ENCODE measurements around the gene PTGER2. TPM values are rescaled to one million over a fixed set of nuclear protein-coding genes. Genes with fewer than 3 reads are reported as not detected.
A peak's percentile ranks its signal among the peaks of the same experiment; 100 is the strongest.

Gene PTGER2
- polyA plus RNA-seq, 1 of the 3 experiments (the other 2 are of a cell fraction): 0.67 TPM

- Histone ChIP-seq H3K27ac (ENCODE audit: low read depth in 2 of 2, low read length in 1 of 2) (no peak within 1 kb of the TSS), H3K4me1 (ENCODE audit: control insufficient read depth in 1 of 2, insufficient read depth in 2 of 2, low read depth in 1 of 2, low read length in 1 of 2) (peaks cover 0 to 2% of the 10 kb centered on the region in 2 experiments; a peak in 1 of 4 replicates), H3K4me2 (peak within 1 kb of the TSS; percentile 65; the same call in 1 of the 2 replicates), H3K36me3 (replicated peaks in 1 of 2; ENCODE audit: control insufficient read depth in 1 of 2, insufficient read depth in 2 of 2, low read length in 1 of 2) (no peaks in the 10 kb centered on the region), H3F3A (replicated peaks; ENCODE audit: insufficient read depth) (no peaks in the 10 kb centered on the region), H3K4me3 (ENCODE audit: low read depth in 2 of 2, low read length in 1 of 2) (no peak within 1 kb of the TSS), H3K79me2 (ENCODE audit: insufficient read depth) (no peaks in the 10 kb centered on the region), H3K27me3 (ENCODE audit: insufficient read depth) (peaks cover 35% of the 10 kb centered on the region), H2AFZ (ENCODE audit: low read depth) (0 out of 2 replicates have a peak within 1 kb of the TSS, but pooled peaks have one; percentile 33), H3K9me3 (no peaks in the 10 kb centered on the region), H4K20me1 (ENCODE audit: insufficient read depth) (no peaks in the 10 kb centered on the region), H3K9me2 (no peaks in the 10 kb centered on the region), H3K9ac (no peak within 1 kb of the TSS)
- DNase-seq: peak; percentile 32
- 12% methylated on average over 37 of the region's 63 CpGs for WGBS (ENCODE audit: low lambda C conversion rate)
- ChIA-PET CTCF (interaction anchor here (0.9 kb wide), 1 partner anchor 14 kb away, joined by 3 read pairs; no protein-coding TSS in a partner anchor), POLR2A (no interaction called here)
- no peak for TF ChIP-seq MAX (IDR thresholded peaks at IDR 0.05; ENCODE audit: low read depth)
- TF ChIP-seq USF1 (IDR thresholded peaks at IDR 0.05; ENCODE audit: borderline replicate concordance, low read depth): no peak
- TF ChIP-seq JUND (IDR thresholded peaks at IDR 0.05): no peak
- TF ChIP-seq SIN3A (IDR thresholded peaks at IDR 0.05; ENCODE audit: borderline replicate concordance, low read depth, low read length): no peak
- TF ChIP-seq CTCF (IDR thresholded peaks at IDR 0.05): no peak
- no peak for TF ChIP-seq GABPA (IDR thresholded peaks at IDR 0.05; ENCODE audit: low read depth)
- no peak for TF ChIP-seq CHD2 (IDR thresholded peaks at IDR 0.05; ENCODE audit: low read length, partially characterized antibody)
- no peak for TF ChIP-seq ELF1 (IDR thresholded peaks at IDR 0.05)
- no peak for TF ChIP-seq RFX5 (IDR thresholded peaks at IDR 0.05; ENCODE audit: low read length)
These were observed 46.4 kb upstream of the PTGER2 start, which contains the start of gene PTGDR for GRCh38 chr14:52267501-52268278. Gene PTGDR (plus strand): TSS chr14:52267698. CDS start chr14:52267815, 117 bp downstream.

- H3K27me3 ChIP-seq (ENCODE audit: insufficient read depth): peaks cover 35% of the 10 kb centered on the region
- TF ChIP-seq PBX3 (IDR thresholded peaks at IDR 0.05): no peak
- no peak for TF ChIP-seq FOXM1 (IDR thresholded peaks at IDR 0.05; ENCODE audit: low read depth)
- TF ChIP-seq MXI1 (IDR thresholded peaks at IDR 0.05; ENCODE audit: low read depth, low read length): no peak
- no peak for TF ChIP-seq USF1 (IDR thresholded peaks at IDR 0.05; ENCODE audit: borderline replicate concordance, low read depth)
- no peak for TF ChIP-seq TCF12 (IDR thresholded peaks at IDR 0.05)
- no peak for TF ChIP-seq TEAD4 (IDR thresholded peaks at IDR 0.05; ENCODE audit: borderline replicate concordance, insufficient read depth)
- peaks cover 0 to 2% of the 10 kb centered on the region in 2 experiments; a peak in 1 of 4 replicates for H3K4me1 ChIP-seq (ENCODE audit: control insufficient read depth in 1 of 2, insufficient read depth in 2 of 2, low read depth in 1 of 2, low read length in 1 of 2)
- H3K9ac ChIP-seq: no peak overlapping the region
- H3K36me3 ChIP-seq (replicated peaks in 1 of 2; ENCODE audit: control insufficient read depth in 1 of 2, insufficient read depth in 2 of 2, low read length in 1 of 2): no peaks in the 10 kb centered on the region
- no peaks in the 10 kb centered on the region for H3K9me3 ChIP-seq
- 3% methylated on average over 10 of the region's 54 CpGs for WGBS (ENCODE audit: low lambda C conversion rate)
- H4K20me1 ChIP-seq (ENCODE audit: insufficient read depth): no peaks in the 10 kb centered on the region
- CTCF ChIA-PET: no interaction called here
- DNase-seq: peak; percentile 36
- POLR2A ChIA-PET: no interaction called here
- no peaks in the 10 kb centered on the region for H3F3A ChIP-seq (replicated peaks; ENCODE audit: insufficient read depth)
- no peak overlapping the region for H3K27ac ChIP-seq (ENCODE audit: low read depth in 2 of 2, low read length in 1 of 2)
- H2AFZ ChIP-seq (ENCODE audit: low read depth): no peak overlapping the region
- no peak overlapping the region for H3K4me3 ChIP-seq (ENCODE audit: low read depth in 2 of 2, low read length in 1 of 2)
- peak overlapping the region; percentile 65; the same call in 1 of the 2 replicates for H3K4me2 ChIP-seq
- H3K79me2 ChIP-seq (ENCODE audit: insufficient read depth): no peaks in the 10 kb centered on the region
- no peaks in the 10 kb centered on the region for H3K9me2 ChIP-seq
These were observed 45.6 kb upstream of the PTGER2 start for GRCh38 chr14:52268279-52269061.

Measured in SK-N-SH (cell line).